T-helper 22 cell (primary cell): ENCODE results near the gene PCDHGA12.
"Not testable (repeated sequence)": the region's sequence is repeated elsewhere in the genome, so short reads cannot be mapped to it uniquely, and the experiment has no call there.

Source experiments
- DNase-seq: peaks from one replicate; pipeline ENCODE4 v3.0.0-alpha.2; 2020; ENCODE audit warnings: low read depth

The PCDHGA12 gene

GRCh38 chr5:141430332-141431113, at the start of gene PCDHGA12:
PCDHGA12 (plus strand) TSS chr5:141430507; CDS start chr5:141430760, 253 bp downstream.
- no peak for DNase-seq

- DNase-seq, result no peak
Observed at GRCh38 chr5:141382469-141383294, 47.6 kb upstream of the PCDHGA12 start, which contains the start of gene PCDHGA7. PCDHGA7 (plus strand) TSS chr5:141382742; CDS start chr5:141382900, 158 bp downstream.

GRCh38 chr5:141383345-141383744, 47.0 kb upstream of the PCDHGA12 start:
- no peak for DNase-seq

- DNase-seq, result no peak
Observed at GRCh38 chr5:141384471-141385267, 45.6 kb upstream of the PCDHGA12 start.

GRCh38 chr5:141387557-141388311, 42.6 kb upstream of the PCDHGA12 start, which contains the start of gene PCDHGB4:
PCDHGB4 (plus strand) TSS chr5:141387698; CDS start chr5:141387885, 187 bp downstream.
- DNase-seq, result not testable (repeated sequence)

- DNase-seq, result no peak
Observed at GRCh38 chr5:141388661-141389060, 41.6 kb upstream of the PCDHGA12 start.

GRCh38 chr5:141389153-141390042, 40.9 kb upstream of the PCDHGA12 start:
- DNase-seq, result no peak

GRCh38 chr5:141392429-141393198, 37.7 kb upstream of the PCDHGA12 start, which contains the start of gene PCDHGA8:
PCDHGA8 (plus strand) TSS chr5:141392633; CDS start chr5:141392814, 181 bp downstream.
- DNase-seq, result no peak

GRCh38 chr5:141393267-141393666, 37.0 kb upstream of the PCDHGA12 start:
- no peak for DNase-seq

- DNase-seq, result not testable (repeated sequence)
Observed at GRCh38 chr5:141394401-141395187, 35.7 kb upstream of the PCDHGA12 start.

GRCh38 chr5:141397756-141398551, 32.4 kb upstream of the PCDHGA12 start, which contains the start of gene PCDHGB5:
PCDHGB5 (plus strand) TSS chr5:141397947; CDS start chr5:141398128, 181 bp downstream.
- not testable (repeated sequence) for DNase-seq

GRCh38 chr5:141398608-141399007, 31.7 kb upstream of the PCDHGA12 start:
- DNase-seq, result no peak

- no peak for DNase-seq
Observed at GRCh38 chr5:141399555-141400258, 30.6 kb upstream of the PCDHGA12 start.

GRCh38 chr5:141402553-141403243, 27.6 kb upstream of the PCDHGA12 start, which contains the start of gene PCDHGA9:
PCDHGA9 (plus strand) TSS chr5:141402778; CDS start chr5:141402953, 175 bp downstream.
- DNase-seq, result no peak

- DNase-seq, result no peak
Observed at GRCh38 chr5:141403387-141403786, 26.9 kb upstream of the PCDHGA12 start.
